Measurements from ENCODE around the gene NPIPA1. TPM values are rescaled to one million over a fixed set of nuclear protein-coding genes. Genes with fewer than 3 reads are reported as not detected.
A peak's percentile ranks its signal among the peaks of the same experiment; 100 is the strongest.
"Not testable (repeated sequence)": the region's sequence is repeated elsewhere in the genome, so short reads cannot be mapped to it uniquely, and the experiment has no call there.

Gene NPIPA1
- 37.1 TPM for total RNA-seq

GRCh38 chr16:14937143-14937542 lies at the start of gene NPIPA1:
Gene NPIPA1, plus strand, starts transcription at chr16:14937443. Its CDS starts 0 bp downstream, at chr16:14937443.
- DNase-seq (ENCODE audit: low spot score) = not testable (repeated sequence)

GRCh38 chr16:14892111-14892510 lies 45.1 kb upstream of the NPIPA1 start:
- DNase-seq (ENCODE audit: low spot score); ATAC-seq: not testable (repeated sequence)

More at GRCh38 chr16:14937143-14937542, at the start of gene NPIPA1:
- ATAC-seq = not testable (repeated sequence)

GRCh38 chr16:14895382-14895781 lies 41.9 kb upstream of the NPIPA1 start:
- not testable (repeated sequence) for DNase-seq (ENCODE audit: low spot score); ATAC-seq

GRCh38 chr16:14896023-14896422 lies 41.2 kb upstream of the NPIPA1 start:
- not testable (repeated sequence) for ATAC-seq; DNase-seq (ENCODE audit: low spot score)

- peak; percentile 98 for ATAC-seq
- not testable (repeated sequence) for DNase-seq (ENCODE audit: low spot score)
Measured at GRCh38 chr16:14897006-14897664, 40.1 kb upstream of the NPIPA1 start.

GRCh38 chr16:14898162-14898561 lies 39.1 kb upstream of the NPIPA1 start:
- ATAC-seq; DNase-seq (ENCODE audit: low spot score): not testable (repeated sequence)

- not testable (repeated sequence) for DNase-seq (ENCODE audit: low spot score); ATAC-seq
Measured at GRCh38 chr16:14903191-14903957, 33.9 kb upstream of the NPIPA1 start.

- DNase-seq (ENCODE audit: low spot score) = not testable (repeated sequence)
Measured at GRCh38 chr16:14909744-14910143, 27.5 kb upstream of the NPIPA1 start.

GRCh38 chr16:14910833-14911629 lies 26.2 kb upstream of the NPIPA1 start:
- DNase-seq (ENCODE audit: low spot score) = not testable (repeated sequence)
- peak; percentile 98 for ATAC-seq

More at GRCh38 chr16:14909744-14910143, 27.5 kb upstream of the NPIPA1 start:
- peak; percentile 18 for ATAC-seq

- peak; percentile 73 for DNase-seq (ENCODE audit: low spot score)
- not testable (repeated sequence) for ATAC-seq
Measured at GRCh38 chr16:14911954-14912353, 25.3 kb upstream of the NPIPA1 start.

- not testable (repeated sequence) for ATAC-seq; DNase-seq (ENCODE audit: low spot score)
Measured at GRCh38 chr16:14912588-14912987, 24.7 kb upstream of the NPIPA1 start.

- ATAC-seq; DNase-seq (ENCODE audit: low spot score): not testable (repeated sequence)
Measured at GRCh38 chr16:14918504-14918903, 18.7 kb upstream of the NPIPA1 start.

- DNase-seq (ENCODE audit: low spot score); ATAC-seq: not testable (repeated sequence)
Measured at GRCh38 chr16:14919837-14920600, 17.2 kb upstream of the NPIPA1 start.

GRCh38 chr16:14922285-14922684 lies 15.0 kb upstream of the NPIPA1 start:
- ATAC-seq; DNase-seq (ENCODE audit: low spot score): not testable (repeated sequence)

GRCh38 chr16:14922968-14923367 lies 14.3 kb upstream of the NPIPA1 start:
- DNase-seq (ENCODE audit: low spot score); ATAC-seq: not testable (repeated sequence)

- ATAC-seq; DNase-seq (ENCODE audit: low spot score): not testable (repeated sequence)
Measured at GRCh38 chr16:14923394-14924088, 13.7 kb upstream of the NPIPA1 start.

GRCh38 chr16:14924359-14924758 lies 12.9 kb upstream of the NPIPA1 start:
- not testable (repeated sequence) for ATAC-seq; DNase-seq (ENCODE audit: low spot score)

GRCh38 chr16:14924982-14925381 lies 12.3 kb upstream of the NPIPA1 start:
- not testable (repeated sequence) for ATAC-seq

GRCh38 chr16:14928064-14928714 lies 9.1 kb upstream of the NPIPA1 start:
- ATAC-seq = peak; percentile 62
- DNase-seq (ENCODE audit: low spot score) = peak; percentile 43

More at GRCh38 chr16:14924982-14925381, 12.3 kb upstream of the NPIPA1 start:
- DNase-seq (ENCODE audit: low spot score) = not testable (repeated sequence)

Measured in left lobe of liver (tissue), 2 donors.